ENCODE results near the gene RHBG. TPM values are rescaled to one million over a fixed set of nuclear protein-coding genes. Genes with fewer than 3 reads are reported as not detected.
A peak's percentile ranks its signal among the peaks of the same experiment; 100 is the strongest.

RHBG gene
- total RNA-seq, 1 donor from 2014 or later, result not detected

GRCh38 chr1:156430303-156430702 lies 61.3 kb downstream of the RHBG start:
- Mint-ChIP-seq H3K27me3 (ENCODE audit: insufficient read depth) (peaks cover 94% of the 10 kb centered on the region), H3K36me3 (ENCODE audit: low read depth) (peaks cover 1% of the 10 kb centered on the region), H3K4me1 (ENCODE audit: low read depth) (peaks cover 19% of the 10 kb centered on the region), H3K9me3 (no peaks in the 10 kb centered on the region), H3K27ac (no peak overlapping the region), H3K4me3 (no peak overlapping the region)
- no peak for DNase-seq (ENCODE audit: low spot score)
- intact Hi-C loops (cut with micrococcal nuclease), result no loop called here

DNA sequence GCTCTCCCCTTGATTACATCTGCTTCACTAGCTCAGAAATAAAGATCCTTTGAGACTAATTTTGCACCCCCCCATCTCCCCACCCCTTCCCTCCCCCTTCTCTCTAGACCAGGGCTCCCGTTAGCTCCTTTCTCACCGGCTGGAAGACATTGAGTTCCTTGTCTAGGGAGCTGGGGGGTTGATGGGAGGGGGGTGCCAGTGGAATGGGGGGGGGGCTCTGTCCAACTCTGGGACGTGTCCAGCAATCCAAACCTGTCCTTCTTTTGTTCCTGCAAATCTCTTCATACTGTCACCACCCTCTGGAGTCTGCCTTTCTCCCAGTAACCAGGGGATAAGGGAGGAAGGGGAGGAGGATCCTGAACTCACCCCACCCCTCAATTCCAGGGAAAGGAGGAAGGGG lies 61.9 kb downstream of the RHBG start:
- peaks cover 4% of the 10 kb centered on the region for H3K36me3 Mint-ChIP-seq (ENCODE audit: low read depth)
- intact Hi-C loops (cut with micrococcal nuclease), result no loop called here
- peaks cover 93% of the 10 kb centered on the region for H3K27me3 Mint-ChIP-seq (ENCODE audit: insufficient read depth)
- H3K4me3 Mint-ChIP-seq, result no peak overlapping the region
- peaks cover 23% of the 10 kb centered on the region for H3K4me1 Mint-ChIP-seq (ENCODE audit: low read depth)
- H3K27ac Mint-ChIP-seq, result no peak overlapping the region
- DNase-seq (ENCODE audit: low spot score), result no peak
- no peaks in the 10 kb centered on the region for H3K9me3 Mint-ChIP-seq

DNA sequence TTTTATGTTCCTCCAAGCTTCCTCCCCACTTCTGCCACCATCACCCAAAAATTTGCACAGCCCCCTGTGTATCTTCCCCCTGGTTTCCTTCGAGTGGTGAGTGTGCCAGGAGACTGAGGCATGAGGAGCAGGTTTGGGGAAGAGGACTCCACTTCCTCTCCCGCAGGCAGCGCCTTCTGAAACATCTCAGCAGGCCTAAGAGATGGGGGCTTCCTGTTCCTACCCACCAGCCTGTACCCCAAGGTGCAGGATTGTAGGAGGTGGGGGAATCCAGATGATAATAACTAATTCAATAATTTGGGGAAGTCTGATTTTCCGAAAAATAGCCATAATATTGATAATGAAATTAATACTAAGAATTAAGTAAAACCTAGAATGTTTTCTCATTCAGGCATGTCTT lies 62.4 kb downstream of the RHBG start:
- H3K36me3 Mint-ChIP-seq (ENCODE audit: low read depth), result peaks cover 4% of the 10 kb centered on the region
- intact Hi-C loops (cut with micrococcal nuclease), result no loop called here
- DNase-seq (ENCODE audit: low spot score), result no peak
- H3K27me3 Mint-ChIP-seq (ENCODE audit: insufficient read depth), result peaks cover 90% of the 10 kb centered on the region
- peaks cover 24% of the 10 kb centered on the region for H3K4me1 Mint-ChIP-seq (ENCODE audit: low read depth)
- H3K27ac Mint-ChIP-seq, result no peak overlapping the region
- H3K4me3 Mint-ChIP-seq, result no peak overlapping the region
- no peaks in the 10 kb centered on the region for H3K9me3 Mint-ChIP-seq

GRCh38 chr1:156431769-156432668 lies 63.0 kb downstream of the RHBG start:
- Mint-ChIP-seq H3K4me3 (no peak overlapping the region), H3K27me3 (ENCODE audit: insufficient read depth) (peaks cover 88% of the 10 kb centered on the region), H3K27ac (no peak overlapping the region), H3K36me3 (ENCODE audit: low read depth) (peaks cover 4% of the 10 kb centered on the region), H3K9me3 (no peaks in the 10 kb centered on the region), H3K4me1 (ENCODE audit: low read depth) (peaks cover 24% of the 10 kb centered on the region)
- DNase-seq (ENCODE audit: low spot score), result no peak
- intact Hi-C loops (cut with micrococcal nuclease), result no loop called here

DNA sequence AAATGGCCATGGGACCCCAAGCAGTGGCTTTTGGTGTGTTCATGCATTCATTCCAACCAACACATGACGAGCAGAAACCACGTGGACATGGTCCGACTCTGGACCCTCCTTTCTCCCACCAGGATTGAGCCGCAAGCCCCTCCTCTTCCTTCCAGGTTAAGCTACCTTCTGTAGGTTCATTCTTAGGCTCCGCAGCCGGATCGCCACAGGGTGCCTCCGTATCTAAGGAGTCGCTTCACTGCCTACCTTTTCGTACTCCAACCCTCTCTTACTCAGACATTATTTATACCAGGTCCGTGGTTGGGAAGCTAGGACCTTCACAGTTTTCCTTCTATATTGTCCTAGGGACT lies 63.6 kb downstream of the RHBG start:
- no peaks in the 10 kb centered on the region for H3K9me3 Mint-ChIP-seq
- no peak for DNase-seq (ENCODE audit: low spot score)
- intact Hi-C loops (cut with micrococcal nuclease), result loop anchor here (1.0 kb wide), 1 partner anchor 11 kb away; no protein-coding TSS in a partner anchor
- peaks cover 4% of the 10 kb centered on the region for H3K36me3 Mint-ChIP-seq (ENCODE audit: low read depth)
- H3K4me1 Mint-ChIP-seq (ENCODE audit: low read depth), result peaks cover 30% of the 10 kb centered on the region
- H3K27me3 Mint-ChIP-seq (ENCODE audit: insufficient read depth), result peaks cover 88% of the 10 kb centered on the region
- no peak overlapping the region for H3K27ac Mint-ChIP-seq
- H3K4me3 Mint-ChIP-seq, result no peak overlapping the region

DNA sequence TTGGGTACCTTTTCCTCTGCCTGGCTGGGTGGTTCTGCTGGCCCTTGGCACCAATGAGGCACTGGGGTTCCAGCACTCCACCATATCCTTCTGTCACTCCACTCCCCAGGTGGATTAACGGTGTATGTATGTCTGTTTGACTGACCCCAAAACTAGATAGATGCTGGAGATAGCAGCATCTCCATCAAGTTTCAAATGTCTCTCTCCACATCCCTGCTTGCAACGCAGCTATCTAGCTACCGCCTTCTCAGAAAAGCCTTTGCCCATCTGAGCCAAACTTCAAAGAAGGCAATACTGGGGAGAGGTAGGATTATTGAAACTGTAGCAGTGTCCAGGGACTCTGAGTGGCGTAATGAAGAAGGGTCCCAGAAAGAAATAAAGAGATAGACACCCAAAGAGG lies 64.0 kb downstream of the RHBG start:
- peaks cover 4% of the 10 kb centered on the region for H3K36me3 Mint-ChIP-seq (ENCODE audit: low read depth)
- intact Hi-C loops (cut with micrococcal nuclease), result loop anchor here (1.0 kb wide), 1 partner anchor 12 kb away; no protein-coding TSS in a partner anchor
- H3K4me3 Mint-ChIP-seq, result no peak overlapping the region

GRCh38 chr1:156433602-156434001 lies 64.6 kb downstream of the RHBG start:
- intact Hi-C loops (cut with micrococcal nuclease), result loop anchor here (1.0 kb wide), 1 partner anchor 12 kb away; no protein-coding TSS in a partner anchor
- H3K4me3 Mint-ChIP-seq, result no peak overlapping the region
- H3K36me3 Mint-ChIP-seq (ENCODE audit: low read depth), result peaks cover 4% of the 10 kb centered on the region
- H3K27ac Mint-ChIP-seq, result peak overlapping the region; percentile 11
- peaks cover 84% of the 10 kb centered on the region for H3K27me3 Mint-ChIP-seq (ENCODE audit: insufficient read depth)
- DNase-seq (ENCODE audit: low spot score), result no peak
- H3K9me3 Mint-ChIP-seq, result no peaks in the 10 kb centered on the region
- H3K4me1 Mint-ChIP-seq (ENCODE audit: low read depth), result peaks cover 37% of the 10 kb centered on the region

More for the DNA sequence above, 64.0 kb downstream of the RHBG start:
- no peaks in the 10 kb centered on the region for H3K9me3 Mint-ChIP-seq
- peaks cover 32% of the 10 kb centered on the region for H3K4me1 Mint-ChIP-seq (ENCODE audit: low read depth)
- peaks cover 87% of the 10 kb centered on the region for H3K27me3 Mint-ChIP-seq (ENCODE audit: insufficient read depth)
- no peak for DNase-seq (ENCODE audit: low spot score)
- H3K27ac Mint-ChIP-seq, result no peak overlapping the region

Other genes starting within 250 kb of the RHBG start
- gene SEMA4A, start 215.6 kb upstream of the RHBG start, total RNA-seq, result 8.8 and 9.0 TPM in 2 replicates
- gene SLC25A44, start 175.1 kb upstream of the RHBG start, total RNA-seq, result 67.6 and 79.3 TPM in 2 replicates
- 105 and 111 TPM in 2 replicates for gene PMF1, start 156.2 kb upstream of the RHBG start, total RNA-seq
- 1.8 and 2.5 TPM in 2 replicates for gene BGLAP, start 127.0 kb upstream of the RHBG start, total RNA-seq
- gene PAQR6, start 121.2 kb upstream of the RHBG start, total RNA-seq, result 5.0 and 5.2 TPM in 2 replicates
- 95.6 TPM in 2 replicates for gene SMG5, start 86.4 kb upstream of the RHBG start, total RNA-seq
- 8.9 and 9.6 TPM in 2 replicates for gene TMEM79, start 84.9 kb upstream of the RHBG start, total RNA-seq
- 17.2 and 20.3 TPM in 2 replicates for gene GLMP, start 73.5 kb upstream of the RHBG start, total RNA-seq
- 0.56 TPM in 1 of 2 replicates, not detected in the other for gene VHLL, start 69.9 kb upstream of the RHBG start, total RNA-seq
- gene CCT3, start 30.9 kb upstream of the RHBG start, total RNA-seq, result 567 and 570 TPM in 2 replicates
- gene TSACC, start 30.7 kb upstream of the RHBG start, total RNA-seq, result 0.81 TPM in 1 of 2 replicates, not detected in the other
- gene MEF2D, start 131.6 kb downstream of the RHBG start, total RNA-seq, result 36.3 and 37.0 TPM in 2 replicates
- gene IQGAP3, start 203.4 kb downstream of the RHBG start, total RNA-seq, result 10.3 and 11.2 TPM in 2 replicates
- 3.7 and 4.1 TPM in 2 replicates for gene TTC24, start 210.5 kb downstream of the RHBG start, total RNA-seq
- 77.8 and 78.0 TPM in 2 replicates for gene NAXE, start 222.6 kb downstream of the RHBG start, total RNA-seq
- 102 and 104 TPM in 2 replicates for gene GPATCH4, start 232.3 kb downstream of the RHBG start, total RNA-seq